HepG2 (cell line): Measurements from ENCODE around the gene ABTB2. TPM values are rescaled to one million over a fixed set of nuclear protein-coding genes. Genes with fewer than 3 reads are reported as not detected.

Experiments
- ELF4 ChIP-seq: sonication (generic); formaldehyde crosslinking; IDR thresholded peaks from 2 replicates; pipeline ENCODE4 v1.5.0; 2020; ENCODE audit warnings: missing genetic modification reagents, mild to moderate bottlenecking, moderate library complexity, borderline replicate concordance
- FOXP1 ChIP-seq, 2 experiments: fragments of 450-650 bp in 1 of 2; IDR thresholded peaks; 2 replicates each; pipeline ENCODE4 v1.6.1; 2017 to 2018; ENCODE audit warnings: antibody characterized with exemption in 1 of 2
- HDAC2 ChIP-seq: sonication (generic); formaldehyde crosslinking; IDR thresholded peaks from 2 replicates; pipeline ENCODE4 v1.4.0; 2020; ENCODE audit warnings: missing genetic modification reagents
- MTF2 ChIP-seq: sonication (generic); formaldehyde crosslinking; IDR thresholded peaks from 2 replicates; pipeline ENCODE4 v1.5.0; 2020; ENCODE audit warnings: missing genetic modification reagents, borderline replicate concordance
- PLSCR1 ChIP-seq: sonication (generic); formaldehyde crosslinking; IDR thresholded peaks from 2 replicates; pipeline ENCODE4 v1.5.0; 2020; ENCODE audit warnings: missing genetic modification reagents, mild to moderate bottlenecking, borderline replicate concordance
- PRDM10 ChIP-seq: sonication (generic); formaldehyde crosslinking; IDR thresholded peaks from 2 replicates; pipeline ENCODE4 v1.4.0; 2020; ENCODE audit warnings: low read depth, missing genetic modification reagents
- RBFOX2 ChIP-seq: fragments of 200-400 bp; formaldehyde crosslinking; IDR thresholded peaks from 2 replicates; pipeline ENCODE4 v1.6.1; 2017; ENCODE audit warnings: low read depth, mild to moderate bottlenecking, low read length
- SIX1 ChIP-seq: sonication (generic); formaldehyde crosslinking; IDR thresholded peaks from 2 replicates; pipeline ENCODE4 v1.4.0; 2020; ENCODE audit warnings: missing genetic modification reagents, borderline replicate concordance
- SMAD1 ChIP-seq: sonication (generic); formaldehyde crosslinking; IDR thresholded peaks from 2 replicates; pipeline ENCODE4 v1.4.0; 2020; ENCODE audit warnings: missing genetic modification reagents, low read depth, mild to moderate bottlenecking, borderline replicate concordance
- TCF7 ChIP-seq: sonication (generic); IDR thresholded peaks from 2 replicates; pipeline ENCODE4 v1.6.1; 2016; ENCODE audit warnings: antibody characterized with exemption, low read depth
- ZNF263 ChIP-seq: sonication (generic); formaldehyde crosslinking; IDR thresholded peaks from 2 replicates; pipeline ENCODE4 v1.4.0; 2020; ENCODE audit warnings: missing genetic modification reagents
- ZNF510 ChIP-seq: sonication (generic); formaldehyde crosslinking; IDR thresholded peaks from 2 replicates; pipeline ENCODE4 v1.4.0; 2020; ENCODE audit warnings: low read depth, mild to moderate bottlenecking, missing genetic modification reagents
- ZNF574 ChIP-seq: sonication (generic); formaldehyde crosslinking; IDR thresholded peaks from 2 replicates; pipeline ENCODE4 v1.4.0; 2020; ENCODE audit warnings: missing genetic modification reagents
- ZNF615 ChIP-seq: sonication (generic); formaldehyde crosslinking; IDR thresholded peaks from 2 replicates; pipeline ENCODE4 v1.5.0; 2020; ENCODE audit warnings: mild to moderate bottlenecking, missing genetic modification reagents, borderline replicate concordance
- ZNF790 ChIP-seq: sonication (generic); formaldehyde crosslinking; IDR thresholded peaks from 2 replicates; pipeline ENCODE4 v1.8.0; 2022; ENCODE audit warnings: missing genetic modification reagents, mild to moderate bottlenecking, borderline replicate concordance
- polyA plus RNA-seq, 8 experiments: library from polyadenylated mRNA; depleted of rRNA in 3 of 8; stranded (reverse) in 7 of 8; unstranded in 1 of 8; fragments of >200 nt; fragmentation: Illumina TruSeq in 4 of 8; extraction: Trizol in 4 of 8; gene quantifications; 2 replicates each; pipeline versions ENCODE4 v1.2.1 to v1.2.3, GENCODE V29; 2011 to 2016; ENCODE audit warnings: low read depth in 4 of 8, missing spikeins in 1 of 8, mixed read lengths in 1 of 8; ENCODE audit not compliant: insufficient read depth in 1 of 8
- total RNA-seq, 5 experiments: library from RNA; depleted of rRNA; stranded (reverse); fragments of >200 nt; fragmentation: Illumina TruSeq; extraction: Trizol; gene quantifications; 2 replicates each; pipeline ENCODE4 v1.2.3, GENCODE V29; 2016; ENCODE audit warnings: low read depth in 1 of 5
- TF ChIP-seq, protein P1 (sequence below): sonication (generic); formaldehyde crosslinking; IDR thresholded peaks from 2 replicates; pipeline ENCODE4 v1.5.1; 2020; ENCODE audit warnings: mild to moderate bottlenecking, moderate library complexity, missing genetic modification reagents
- TF ChIP-seq, protein P2 (sequence below): sonication (generic); formaldehyde crosslinking; IDR thresholded peaks from 2 replicates; pipeline ENCODE4 v1.9.0; 2021; ENCODE audit warnings: missing genetic modification reagents, borderline replicate concordance

ABTB2 gene
- total and polyA plus RNA-seq, 2 of the 13 experiments (the other 11 are each of a cell fraction or from before 2014, with no cell fraction given) = 5.1 to 15.4 TPM

- no peak for TF ChIP-seq MTF2 (CRISPR knock-in tag)
- peak; percentile 91 for TF ChIP-seq HDAC2 (CRISPR knock-in tag)
- TF ChIP-seq PLSCR1 = no peak
- peak; percentile 64 for TF ChIP-seq ZNF574 (CRISPR knock-in tag)
- TF ChIP-seq, protein P1, sequence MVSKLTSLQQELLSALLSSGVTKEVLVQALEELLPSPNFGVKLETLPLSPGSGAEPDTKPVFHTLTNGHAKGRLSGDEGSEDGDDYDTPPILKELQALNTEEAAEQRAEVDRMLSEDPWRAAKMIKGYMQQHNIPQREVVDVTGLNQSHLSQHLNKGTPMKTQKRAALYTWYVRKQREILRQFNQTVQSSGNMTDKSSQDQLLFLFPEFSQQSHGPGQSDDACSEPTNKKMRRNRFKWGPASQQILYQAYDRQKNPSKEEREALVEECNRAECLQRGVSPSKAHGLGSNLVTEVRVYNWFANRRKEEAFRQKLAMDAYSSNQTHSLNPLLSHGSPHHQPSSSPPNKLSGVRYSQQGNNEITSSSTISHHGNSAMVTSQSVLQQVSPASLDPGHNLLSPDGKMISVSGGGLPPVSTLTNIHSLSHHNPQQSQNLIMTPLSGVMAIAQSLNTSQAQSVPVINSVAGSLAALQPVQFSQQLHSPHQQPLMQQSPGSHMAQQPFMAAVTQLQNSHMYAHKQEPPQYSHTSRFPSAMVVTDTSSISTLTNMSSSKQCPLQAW (CRISPR knock-in tag) = peak; percentile 91
- TF ChIP-seq ZNF790 (CRISPR knock-in tag) = no peak
- 0 out of 2 replicates have a peak, but pooled peaks have one; percentile 29 for TF ChIP-seq FOXP1 (IDR thresholded peaks at IDR 0.05)
- TF ChIP-seq FOXP1 (CRISPR knock-in tag; IDR thresholded peaks at IDR 0.05) = peak; percentile 88
- TF ChIP-seq SMAD1 = no peak
- no peak for TF ChIP-seq ZNF263 (CRISPR knock-in tag)
- TF ChIP-seq TCF7 = peak; percentile 70
- TF ChIP-seq ELF4 = no peak
- no peak for TF ChIP-seq RBFOX2
- TF ChIP-seq, protein P2, sequence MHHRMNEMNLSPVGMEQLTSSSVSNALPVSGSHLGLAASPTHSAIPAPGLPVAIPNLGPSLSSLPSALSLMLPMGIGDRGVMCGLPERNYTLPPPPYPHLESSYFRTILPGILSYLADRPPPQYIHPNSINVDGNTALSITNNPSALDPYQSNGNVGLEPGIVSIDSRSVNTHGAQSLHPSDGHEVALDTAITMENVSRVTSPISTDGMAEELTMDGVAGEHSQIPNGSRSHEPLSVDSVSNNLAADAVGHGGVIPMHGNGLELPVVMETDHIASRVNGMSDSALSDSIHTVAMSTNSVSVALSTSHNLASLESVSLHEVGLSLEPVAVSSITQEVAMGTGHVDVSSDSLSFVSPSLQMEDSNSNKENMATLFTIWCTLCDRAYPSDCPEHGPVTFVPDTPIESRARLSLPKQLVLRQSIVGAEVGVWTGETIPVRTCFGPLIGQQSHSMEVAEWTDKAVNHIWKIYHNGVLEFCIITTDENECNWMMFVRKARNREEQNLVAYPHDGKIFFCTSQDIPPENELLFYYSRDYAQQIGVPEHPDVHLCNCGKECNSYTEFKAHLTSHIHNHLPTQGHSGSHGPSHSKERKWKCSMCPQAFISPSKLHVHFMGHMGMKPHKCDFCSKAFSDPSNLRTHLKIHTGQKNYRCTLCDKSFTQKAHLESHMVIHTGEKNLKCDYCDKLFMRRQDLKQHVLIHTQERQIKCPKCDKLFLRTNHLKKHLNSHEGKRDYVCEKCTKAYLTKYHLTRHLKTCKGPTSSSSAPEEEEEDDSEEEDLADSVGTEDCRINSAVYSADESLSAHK (CRISPR knock-in tag) = no peak
- peak; percentile 81 for TF ChIP-seq PRDM10 (CRISPR knock-in tag)
- TF ChIP-seq ZNF510 (CRISPR knock-in tag) = no peak
- no peak for TF ChIP-seq SIX1 (CRISPR knock-in tag)
- no peak for TF ChIP-seq ZNF615
Observed at GRCh38 chr11:34344768-34345539, 12.9 kb downstream of the ABTB2 start (continued).
